GM19468 (cell line): ENCODE data around the gene LPAR2.
"Not testable (repeated sequence)": the region's sequence is repeated elsewhere in the genome, so short reads cannot be mapped to it uniquely, and the experiment has no call there.

ENCODE experiments used
- ATAC-seq: cut with Tn5 transposase; IDR thresholded peaks from one replicate; pipeline ENCODE4 v1.9.1; 2021; ENCODE audit warnings: mild to moderate bottlenecking, moderate library complexity, moderate number of reproducible peaks; ENCODE audit not compliant: unreplicated experiment; ENCODE audit errors: extremely low read depth

Gene LPAR2

DNA sequence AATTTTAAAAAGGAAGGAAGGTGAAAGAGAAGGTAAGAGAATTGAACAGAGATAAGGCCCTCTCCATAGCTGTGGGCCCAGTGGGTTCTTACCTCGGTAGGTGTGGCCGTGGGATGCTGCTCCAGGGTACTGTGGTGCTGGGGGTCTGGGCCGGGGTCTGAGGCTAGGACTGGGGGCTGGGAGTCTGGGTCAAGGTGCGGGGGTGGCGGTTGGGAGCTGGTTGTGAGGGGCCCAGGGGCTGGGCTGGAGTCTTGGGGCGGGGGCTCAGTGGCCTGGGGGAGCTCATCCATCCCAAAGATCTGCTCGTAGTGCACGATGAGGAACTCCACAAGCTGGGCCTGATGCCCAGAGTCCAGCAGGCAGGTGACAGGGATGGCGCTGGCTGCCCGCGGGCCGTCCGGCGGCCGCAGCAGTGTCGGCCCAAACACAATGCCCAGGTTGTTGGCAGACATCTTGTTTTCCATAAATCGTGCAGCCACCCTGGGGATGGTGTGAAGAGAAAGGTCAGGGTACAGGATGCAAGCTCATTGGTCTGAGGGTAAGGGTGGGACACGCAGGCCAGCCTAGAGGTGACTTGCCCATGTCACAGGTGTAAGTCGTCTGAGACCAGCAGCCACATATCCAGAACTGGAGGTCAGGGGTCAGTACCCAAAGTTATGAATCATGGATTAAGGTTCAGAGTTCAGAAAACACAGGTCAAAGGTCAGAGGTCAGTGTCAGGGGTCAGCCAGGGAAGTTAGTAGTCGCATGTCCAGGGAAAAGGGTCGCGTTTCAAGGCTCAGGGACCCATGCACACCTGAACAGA is 5.9 kb upstream of the LPAR2 start:
- ATAC-seq: no peak

DNA sequence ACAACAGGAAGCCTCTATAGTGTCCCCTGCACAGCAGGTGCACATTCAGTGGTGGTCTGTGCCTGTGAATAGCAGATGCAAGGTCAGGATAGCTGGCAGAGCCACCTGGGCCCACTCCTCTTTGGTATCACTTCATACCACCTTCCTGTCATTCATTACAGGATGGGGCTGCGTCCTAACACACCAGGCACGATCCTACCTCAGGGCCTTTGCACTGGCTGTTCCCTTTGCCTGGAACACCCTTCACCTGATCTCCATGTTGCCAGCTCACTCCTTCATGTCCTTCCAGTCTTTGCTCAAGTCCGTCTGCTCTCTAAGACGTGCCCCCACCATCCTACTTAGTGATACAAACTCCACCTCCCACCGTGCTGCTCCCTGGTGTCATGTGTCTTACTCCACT is 4.6 kb upstream of the LPAR2 start:
- ATAC-seq: no peak

DNA sequence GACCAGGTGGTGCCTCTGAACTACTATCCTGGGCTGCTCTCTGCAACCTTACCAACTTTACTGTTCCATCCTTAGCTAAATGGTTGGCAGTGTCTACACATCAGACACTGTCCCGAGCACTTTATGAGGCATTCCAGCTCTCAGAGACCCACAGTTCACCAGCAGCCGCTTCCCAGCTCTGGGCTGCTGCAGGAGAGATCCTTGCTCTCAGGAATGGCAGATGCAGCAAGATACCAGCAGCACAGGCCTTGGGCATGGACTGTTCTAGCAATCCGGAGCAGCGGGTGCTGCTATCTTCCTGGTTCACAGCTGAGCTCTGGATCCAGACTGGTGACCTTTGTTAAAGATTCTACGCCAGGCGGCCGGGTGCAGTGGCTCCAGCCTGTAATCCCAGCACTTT is 3.3 kb upstream of the LPAR2 start:
- no peak for ATAC-seq

DNA sequence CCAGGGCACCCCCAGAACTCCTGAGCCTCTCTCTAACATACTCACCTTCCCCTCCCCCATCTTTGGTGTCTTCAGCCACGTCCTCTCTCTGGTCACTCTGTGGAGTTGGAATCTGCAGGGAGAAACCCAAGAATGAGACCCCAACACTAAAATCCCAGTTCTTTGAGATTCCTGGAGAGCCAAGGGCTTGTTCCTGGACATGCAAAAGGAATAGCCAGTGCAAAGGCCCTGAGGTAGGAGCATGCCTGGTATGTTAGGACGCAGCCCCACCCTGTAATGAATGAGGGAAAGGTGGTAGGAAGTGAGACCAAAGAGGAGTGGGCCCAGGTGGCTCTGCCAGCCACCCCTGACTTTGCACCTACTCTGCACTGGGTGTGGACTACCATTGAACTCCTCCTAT is 2.4 kb upstream of the LPAR2 start:
- ATAC-seq: no peak

DNA sequence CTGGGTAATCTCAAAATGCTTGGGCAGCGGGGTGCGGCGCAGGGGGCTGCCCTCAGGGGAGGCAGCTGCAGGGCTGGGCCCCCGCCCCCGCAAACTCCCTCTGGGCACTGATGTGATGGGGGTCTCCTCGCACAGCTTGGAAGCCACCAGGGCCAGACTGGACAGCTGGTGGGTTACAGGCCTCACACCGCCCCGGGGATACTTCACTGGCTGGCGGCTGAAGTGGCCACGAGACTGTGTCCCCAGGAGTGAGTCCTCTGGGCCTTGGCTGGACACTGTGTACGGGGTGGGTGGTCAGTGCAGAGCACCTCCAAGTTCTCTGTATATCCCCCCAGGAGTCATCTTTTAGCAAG is 2.0 kb upstream of the LPAR2 start:
- ATAC-seq: no peak

DNA sequence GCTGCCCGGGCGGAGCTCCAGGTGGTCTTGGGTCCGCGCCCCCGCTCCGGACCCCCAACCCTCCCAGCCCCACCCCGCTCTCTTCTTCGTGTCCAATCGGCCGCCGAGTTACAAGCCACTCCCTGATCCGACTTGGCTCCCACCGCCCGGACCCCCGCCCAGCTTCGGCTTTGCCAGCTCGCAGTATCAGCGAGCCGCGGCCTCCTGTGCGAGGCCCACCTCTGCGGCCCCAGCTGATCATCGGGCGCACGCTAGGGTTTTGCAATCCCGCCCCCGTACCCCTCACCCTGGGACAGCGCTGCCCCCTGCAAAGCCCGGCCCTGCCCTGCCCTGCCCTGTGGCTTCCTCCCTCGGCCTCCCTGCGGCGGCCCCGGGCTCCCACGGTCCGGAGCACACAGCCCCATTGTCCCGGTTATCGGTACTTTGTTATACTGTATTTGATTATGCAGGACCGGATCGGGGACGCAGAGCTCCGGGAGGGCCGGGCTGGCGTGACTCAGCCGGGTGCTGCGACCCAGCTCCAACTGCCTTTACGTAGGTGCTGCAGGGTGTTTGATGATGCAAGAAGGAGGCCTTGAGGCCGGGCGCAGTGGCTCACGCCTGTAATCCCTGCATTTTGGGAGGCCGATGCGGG is 598 bp upstream of the LPAR2 start:
- ATAC-seq: no peak

DNA sequence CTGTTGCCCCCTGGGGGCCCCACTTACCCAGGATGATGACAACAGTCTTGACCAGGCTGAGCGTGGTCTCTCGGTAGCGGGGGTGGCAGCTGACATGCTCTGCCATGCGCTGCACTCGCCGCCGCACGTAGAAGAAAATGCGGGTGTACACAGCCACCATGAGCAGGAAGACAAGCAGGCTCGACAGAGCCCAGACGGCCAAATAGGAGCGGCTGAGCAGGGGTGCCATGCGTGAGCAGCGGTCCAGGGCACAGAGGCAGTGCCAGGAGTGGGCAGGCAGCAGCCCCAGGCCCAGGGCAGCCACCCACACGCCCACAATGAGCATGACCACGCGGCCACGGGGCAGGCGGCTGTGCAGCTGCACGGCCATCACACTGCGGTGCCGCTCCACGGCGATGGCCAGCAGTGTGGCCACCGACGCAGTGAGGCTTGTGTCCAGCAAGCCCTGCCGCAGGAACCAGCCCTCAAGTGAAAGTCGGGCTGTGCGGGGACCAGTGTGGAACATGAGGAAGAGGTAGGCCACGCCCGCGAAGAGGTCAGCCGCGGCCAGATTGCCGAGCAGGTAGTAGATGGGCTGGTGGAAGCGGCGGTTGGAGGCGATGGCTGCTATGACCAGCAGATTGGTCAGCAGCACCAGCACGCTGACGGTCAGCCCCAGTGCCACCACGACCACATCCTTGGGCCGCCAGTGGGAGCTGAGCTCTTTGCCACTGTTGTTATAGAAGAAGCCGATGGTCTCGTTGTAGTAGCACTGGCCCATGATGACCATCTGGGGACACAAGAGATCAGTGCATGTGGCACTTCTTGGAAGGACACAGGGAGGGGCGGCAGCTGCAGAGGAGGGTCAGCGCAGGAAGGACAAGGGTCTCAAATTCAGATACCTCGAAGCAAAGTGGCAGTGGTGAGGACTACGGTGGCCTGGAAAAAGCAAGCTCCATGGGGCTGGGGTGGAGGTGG is 1.2 kb downstream of the LPAR2 start:
- ATAC-seq: no peak

DNA sequence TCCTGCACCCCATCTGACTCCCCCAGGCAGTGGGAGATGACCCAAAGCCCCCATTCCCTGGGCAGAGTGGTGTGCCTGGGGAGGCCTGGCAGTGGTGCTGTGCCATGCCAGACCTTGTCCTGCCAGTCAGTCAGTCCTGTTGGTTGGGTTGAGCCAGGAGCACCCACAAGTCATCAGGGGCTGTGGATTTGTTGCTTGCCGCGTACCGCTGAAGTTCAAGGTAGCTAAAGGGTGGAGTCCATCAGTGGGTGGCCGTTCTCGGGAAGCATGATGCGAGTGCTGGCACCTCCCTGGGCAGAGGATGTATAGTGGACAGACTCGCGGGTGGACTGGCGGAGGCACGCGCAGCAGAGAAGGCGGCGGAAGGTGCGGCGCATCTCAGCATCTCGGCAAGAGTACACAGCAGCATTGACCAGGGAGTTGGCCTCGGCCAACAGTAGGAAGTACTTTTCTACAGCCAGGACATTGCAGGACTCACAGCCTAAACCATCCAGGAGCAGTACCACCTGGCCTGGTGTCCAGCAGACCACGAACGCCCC is 3.9 kb downstream of the LPAR2 start:
- ATAC-seq: no peak

DNA sequence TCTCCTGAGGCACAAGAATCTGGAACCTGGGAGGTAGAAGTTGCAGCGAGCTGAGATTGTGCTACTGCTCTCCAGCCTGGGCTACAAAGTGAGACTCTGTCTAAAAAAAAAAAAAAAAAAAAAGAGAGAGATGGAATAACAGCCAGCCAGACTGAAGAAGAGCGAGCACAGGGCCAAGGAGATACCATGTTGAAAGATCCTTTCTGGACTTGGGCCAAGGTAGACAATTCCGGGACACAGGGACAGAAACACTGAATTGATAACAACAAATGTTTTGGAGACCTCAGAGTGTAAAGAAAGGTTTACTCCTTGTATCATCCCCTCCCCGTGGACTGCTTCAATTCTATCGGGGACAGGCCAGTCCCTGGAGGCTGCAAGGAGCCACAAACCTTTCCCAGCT is 4.6 kb downstream of the LPAR2 start:
- ATAC-seq: no peak

DNA sequence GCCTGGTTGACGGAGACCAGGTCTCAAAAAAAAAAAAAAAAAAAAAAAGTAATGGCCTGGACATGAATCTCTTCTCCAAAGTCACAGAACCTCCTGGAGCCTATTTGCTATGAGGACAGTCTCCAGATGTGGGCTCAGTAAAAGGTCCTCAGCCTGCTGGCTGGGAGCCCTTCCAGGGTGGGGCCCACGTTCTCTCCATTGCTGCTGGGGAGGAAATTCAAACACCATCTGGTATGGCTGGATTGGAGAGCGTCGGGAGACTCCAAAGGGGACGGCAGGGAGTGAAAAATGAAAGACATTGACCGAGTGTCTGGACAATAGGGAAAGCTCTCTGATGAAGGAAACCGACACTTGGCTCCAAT is 8.2 kb downstream of the LPAR2 start:
- no peak for ATAC-seq

DNA sequence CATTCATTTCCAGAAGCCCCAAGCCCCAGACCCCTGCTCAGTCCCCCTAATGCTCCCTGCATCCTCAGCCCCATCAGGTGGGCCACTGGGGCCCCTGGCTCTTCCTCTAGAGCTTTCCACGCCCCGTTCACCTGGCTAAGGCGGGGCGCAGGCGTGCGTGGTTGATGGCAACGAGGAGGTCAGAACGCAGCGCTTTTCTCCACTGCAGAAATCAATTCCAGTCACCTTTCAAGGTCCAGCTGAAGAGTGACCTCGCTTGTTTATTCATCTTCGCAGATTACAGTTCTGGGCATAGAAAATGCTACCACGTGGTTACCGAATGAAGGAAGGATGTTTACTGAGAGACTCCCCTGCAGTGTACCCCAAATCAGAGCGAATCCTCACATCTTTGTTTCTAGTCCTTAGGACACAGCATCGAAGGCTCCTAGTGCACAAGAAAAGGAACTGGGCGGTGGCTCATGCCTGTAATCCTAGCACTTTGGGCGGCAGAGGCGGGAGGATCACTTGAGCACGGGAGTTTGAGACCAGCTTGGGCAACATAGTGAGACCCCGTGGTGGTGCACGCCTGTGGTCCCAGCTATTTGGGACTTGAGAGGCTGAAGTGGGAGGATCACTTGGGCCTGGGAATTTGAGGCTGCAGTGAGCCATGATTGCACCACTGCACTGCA is 8.7 kb downstream of the LPAR2 start:
- ATAC-seq: no peak

DNA sequence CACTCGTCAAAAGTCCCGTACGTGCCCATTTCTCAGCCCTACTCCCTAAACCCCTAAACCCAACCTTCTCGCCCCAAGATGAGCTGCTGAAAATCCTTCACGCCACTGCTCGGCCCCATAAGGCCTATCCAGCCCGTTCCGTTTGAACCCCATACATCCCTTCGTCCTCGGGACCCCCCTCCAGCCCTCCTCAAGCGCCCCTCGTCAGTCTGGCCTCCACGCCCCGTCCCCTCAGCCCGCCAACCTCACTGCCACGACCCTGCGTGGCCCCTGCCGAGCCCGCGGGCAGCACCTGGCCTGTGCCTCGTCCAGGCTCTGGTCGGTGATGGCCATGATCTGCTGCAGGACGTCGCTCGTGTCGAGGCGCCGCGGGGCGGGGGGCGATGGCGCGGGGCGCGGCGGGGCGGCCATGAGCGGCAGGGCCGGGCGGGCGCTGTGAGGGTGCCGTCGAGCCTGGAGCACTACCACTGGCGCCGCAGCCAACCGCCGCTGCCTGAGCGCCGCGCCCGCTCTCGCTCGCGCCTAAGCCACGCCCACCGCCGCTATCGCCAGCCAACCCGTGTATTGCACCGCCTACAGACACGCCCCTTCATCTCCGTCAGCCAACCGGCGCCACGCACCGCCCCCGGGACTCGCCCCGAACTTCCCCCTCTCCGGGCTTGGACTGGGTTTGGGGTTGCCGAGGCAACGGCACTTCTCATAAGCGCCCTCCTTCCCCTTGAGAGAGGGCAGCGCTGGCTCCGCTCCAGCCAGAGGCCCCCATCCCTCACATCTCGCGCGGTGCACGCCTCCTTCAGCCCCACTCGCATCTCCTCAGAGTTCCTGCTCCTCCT is 9.6 kb downstream of the LPAR2 start, which contains the start of gene PBX4:
Gene PBX4, minus strand, starts transcription at position 469 of the 833 bp plus-strand sequence. Its CDS starts 58 bp downstream, at position 411.
- peak; percentile 97 for ATAC-seq

DNA sequence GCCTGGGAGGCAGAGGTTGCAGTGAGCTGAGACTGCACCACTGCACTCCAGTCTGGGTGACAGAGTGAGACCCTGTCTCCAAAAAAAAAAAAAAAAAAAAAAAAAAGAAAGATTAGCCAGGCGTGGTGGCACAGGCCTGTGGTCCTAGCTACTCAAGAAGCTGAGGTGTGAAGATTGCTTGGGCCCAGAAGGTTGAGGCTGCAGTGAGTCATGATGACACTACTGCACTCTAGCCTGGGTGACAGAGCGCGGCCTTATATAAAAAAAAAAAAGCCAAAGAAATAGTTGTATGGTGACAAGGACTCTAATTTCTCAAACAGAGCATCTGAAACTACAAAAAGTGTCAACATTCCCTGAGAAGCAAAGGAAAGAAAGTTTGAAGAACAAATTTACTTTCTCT is 12.9 kb downstream of the LPAR2 start:
- ATAC-seq: no peak

DNA sequence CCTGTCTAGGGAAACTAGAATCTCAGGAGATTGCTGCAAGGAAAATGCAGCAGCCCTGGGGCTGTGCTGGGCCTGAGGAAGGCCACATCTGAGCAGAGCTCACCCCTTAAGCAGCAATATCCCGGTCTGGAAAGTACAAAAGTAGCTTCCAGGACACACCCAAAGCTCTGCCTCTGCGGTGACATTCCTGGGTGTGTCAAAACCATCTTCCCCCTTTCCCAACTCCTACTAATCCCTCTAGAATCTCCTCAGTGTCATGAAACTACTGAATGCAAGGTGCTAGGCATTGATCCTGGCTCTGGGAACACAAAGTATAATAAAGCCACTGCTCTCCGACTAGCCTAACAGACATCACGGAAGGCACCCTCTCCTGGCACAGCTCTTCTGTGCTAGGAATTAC is 14.5 kb downstream of the LPAR2 start:
- no peak for ATAC-seq

DNA sequence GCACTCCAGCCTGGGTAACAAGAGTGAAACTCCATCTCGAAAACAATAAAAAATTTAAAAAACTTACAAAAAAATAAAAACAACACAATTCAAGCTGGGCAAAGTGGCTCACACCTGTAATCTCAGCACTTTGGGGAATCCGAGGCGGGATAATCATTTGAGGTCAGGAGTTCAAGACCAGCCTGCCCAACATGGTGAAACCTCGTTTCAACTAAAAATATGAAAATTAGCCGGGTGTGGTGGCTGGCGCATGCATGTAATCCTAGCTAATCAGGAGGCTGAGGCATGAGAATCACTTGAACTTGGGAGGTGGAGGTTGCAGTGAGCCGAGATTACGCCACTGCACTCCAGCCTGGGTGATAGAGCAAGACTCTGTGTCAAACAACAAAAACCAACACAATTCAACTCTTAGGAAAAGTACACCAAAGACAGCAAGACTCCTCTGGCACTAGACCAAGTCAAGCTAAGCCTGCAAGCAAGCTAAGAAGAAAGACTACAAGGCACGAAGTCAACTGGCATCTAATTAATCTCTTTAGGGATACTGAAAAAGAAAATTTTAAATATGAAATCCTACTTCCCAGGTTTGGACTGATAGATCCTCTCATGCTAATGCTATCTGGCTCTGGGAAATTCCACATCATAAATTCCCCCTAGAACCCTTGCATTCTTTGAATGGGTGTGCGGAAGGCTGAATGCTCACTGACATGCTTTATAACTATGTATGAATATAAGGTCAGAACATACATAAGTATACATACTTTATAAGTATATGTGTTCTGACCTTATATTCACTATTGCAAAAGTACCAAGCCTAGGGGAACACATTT is 17.4 kb downstream of the LPAR2 start:
- ATAC-seq: no peak

DNA sequence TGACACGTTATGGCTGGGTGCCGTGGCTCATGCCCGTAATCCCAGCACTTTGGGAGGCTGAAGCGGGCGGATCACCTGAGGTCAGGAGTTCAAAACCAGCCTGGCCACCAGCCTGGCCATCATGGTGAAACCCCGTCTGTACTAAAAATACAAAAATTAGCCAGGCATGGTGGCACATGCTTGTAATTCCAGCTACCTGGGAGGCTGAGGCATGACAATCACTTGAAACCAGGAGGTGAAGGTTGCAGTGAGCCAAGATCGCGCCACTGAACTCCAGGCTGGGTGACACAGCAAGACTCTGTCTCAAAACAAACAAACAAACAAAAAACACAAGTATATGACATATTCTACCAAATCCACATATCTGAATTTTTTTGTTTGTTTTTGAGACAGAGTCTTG is 21.3 kb downstream of the LPAR2 start:
- not testable (repeated sequence) for ATAC-seq

DNA sequence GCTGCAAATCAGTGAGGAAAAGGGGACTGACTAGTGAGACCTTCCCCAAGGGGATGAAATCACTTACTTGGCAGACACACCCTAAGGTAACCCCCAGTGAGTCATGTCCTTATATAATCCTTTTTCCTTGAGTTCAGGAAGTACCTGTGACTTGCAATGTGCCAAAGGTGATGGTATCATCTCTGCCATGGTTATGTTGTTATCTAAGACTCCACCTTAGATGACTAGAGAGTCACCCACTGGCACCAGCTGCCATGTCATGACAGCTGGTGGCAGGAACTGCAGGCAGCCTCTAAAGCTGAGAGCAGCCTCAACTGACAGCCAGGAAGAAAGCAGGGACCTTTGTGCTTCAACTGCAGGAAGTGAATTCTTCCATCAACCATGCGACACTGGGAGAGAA is 22.0 kb downstream of the LPAR2 start:
- ATAC-seq: no peak

DNA sequence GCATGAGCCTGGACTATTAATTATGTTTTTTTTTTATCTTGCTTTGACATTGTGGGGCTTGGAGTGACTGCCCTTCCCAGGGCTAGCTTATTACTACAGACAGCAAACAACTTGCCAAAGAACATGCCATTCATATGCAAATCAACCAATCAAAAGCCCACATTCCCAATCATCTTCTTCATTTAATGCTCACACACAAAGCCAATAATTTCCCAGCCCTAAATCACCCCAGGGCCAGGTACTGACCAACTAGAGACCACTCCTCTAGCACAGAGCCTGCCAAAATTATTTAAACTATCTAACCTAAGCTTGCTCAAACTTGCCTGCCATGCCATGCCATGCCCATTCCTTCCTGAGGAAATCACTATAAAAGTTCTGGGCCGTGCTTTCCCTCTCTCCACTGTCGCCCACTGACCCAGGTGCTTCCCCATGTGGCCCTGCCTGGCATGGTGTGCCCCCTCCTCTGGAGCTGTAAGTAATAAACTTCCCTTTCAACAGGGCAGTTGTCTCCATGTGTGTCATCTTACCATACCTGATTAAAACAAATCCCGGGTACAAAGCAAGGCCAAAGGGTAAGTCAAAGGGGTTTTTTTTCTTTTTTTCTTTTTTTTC is 25.2 kb downstream of the LPAR2 start:
- no peak for ATAC-seq
